Bronchial epithelial cell (primary cell): Measurements from ENCODE around the gene TAF11. TPM values are rescaled to one million over a fixed set of nuclear protein-coding genes. Genes with fewer than 3 reads are reported as not detected.
A peak's percentile ranks its signal among the peaks of the same experiment; 100 is the strongest.
"Not testable (repeated sequence)": the region's sequence is repeated elsewhere in the genome, so short reads cannot be mapped to it uniquely, and the experiment has no call there.

ENCODE experiments used
- DNase-seq: peaks from one replicate; pipeline ENCODE4 v3.0.0-alpha.2; 2010; ENCODE audit warnings: low read depth
- FAIRE-seq: peaks from 2 replicates; lab custom pipeline; 2011; peaks lifted over from hg19 to GRCh38; lab: Jason Lieb, UNC
- H3K27me3 ChIP-seq: 2 replicates; pipeline ENCODE4 v1.5.1; 2011; ENCODE audit warnings: low read length; ENCODE audit not compliant: control insufficient read depth, insufficient read depth
- H3K36me3 ChIP-seq: 2 replicates; pipeline ENCODE4 v1.5.1; 2011; ENCODE audit warnings: low read length; ENCODE audit not compliant: control insufficient read depth, insufficient read depth
- H3K4me3 ChIP-seq: 2 replicates; pipeline ENCODE4 v1.5.1; 2011; ENCODE audit warnings: mild to moderate bottlenecking, low read depth, low read length, control low read depth
- total RNA-seq: library from RNA; depleted of rRNA; stranded (reverse); fragments of >200 nt; gene quantifications from 2 replicates; pipeline ENCODE4 v1.2.1, GENCODE V29; 2014
- TF ChIP-seq, protein P1 (sequence below): IDR thresholded peaks from 2 replicates; pipeline ENCODE4 v1.5.1; 2011; ENCODE audit warnings: mild to moderate bottlenecking, moderate library complexity, low read length, control low read depth, inconsistent platforms; ENCODE audit not compliant: insufficient read depth, severe bottlenecking

Gene TAF11
- total RNA-seq, 1 donor from 2014 or later, result 30.5 TPM

DNA sequence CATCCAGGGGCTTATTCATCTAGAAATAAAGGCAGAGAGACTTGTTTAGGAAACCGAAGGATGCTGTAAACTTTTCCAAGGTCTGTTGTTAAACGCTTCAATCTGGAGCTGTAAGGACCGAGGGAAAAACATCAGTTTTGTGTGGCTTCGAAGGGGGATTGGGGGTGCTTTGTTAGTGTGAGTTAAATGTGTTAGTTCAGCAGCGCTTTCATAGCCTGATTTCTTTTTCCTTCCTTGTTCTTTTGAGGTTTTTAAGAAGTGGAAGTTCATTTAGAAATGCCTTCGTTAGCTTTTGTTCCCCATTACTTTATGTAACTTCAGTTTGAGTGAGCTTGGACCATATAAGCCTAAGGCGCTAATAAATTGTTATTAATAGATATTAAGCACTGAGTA, 2.7 kb upstream of the TAF11 start:
- no peaks in the 10 kb centered on the region for H3K27me3 ChIP-seq
- DNase-seq (no peak), FAIRE-seq (no peak)
- no peaks in the 10 kb centered on the region for H3K36me3 ChIP-seq
- peak overlapping the region; percentile 61 for H3K4me3 ChIP-seq
- TF ChIP-seq, protein P1, sequence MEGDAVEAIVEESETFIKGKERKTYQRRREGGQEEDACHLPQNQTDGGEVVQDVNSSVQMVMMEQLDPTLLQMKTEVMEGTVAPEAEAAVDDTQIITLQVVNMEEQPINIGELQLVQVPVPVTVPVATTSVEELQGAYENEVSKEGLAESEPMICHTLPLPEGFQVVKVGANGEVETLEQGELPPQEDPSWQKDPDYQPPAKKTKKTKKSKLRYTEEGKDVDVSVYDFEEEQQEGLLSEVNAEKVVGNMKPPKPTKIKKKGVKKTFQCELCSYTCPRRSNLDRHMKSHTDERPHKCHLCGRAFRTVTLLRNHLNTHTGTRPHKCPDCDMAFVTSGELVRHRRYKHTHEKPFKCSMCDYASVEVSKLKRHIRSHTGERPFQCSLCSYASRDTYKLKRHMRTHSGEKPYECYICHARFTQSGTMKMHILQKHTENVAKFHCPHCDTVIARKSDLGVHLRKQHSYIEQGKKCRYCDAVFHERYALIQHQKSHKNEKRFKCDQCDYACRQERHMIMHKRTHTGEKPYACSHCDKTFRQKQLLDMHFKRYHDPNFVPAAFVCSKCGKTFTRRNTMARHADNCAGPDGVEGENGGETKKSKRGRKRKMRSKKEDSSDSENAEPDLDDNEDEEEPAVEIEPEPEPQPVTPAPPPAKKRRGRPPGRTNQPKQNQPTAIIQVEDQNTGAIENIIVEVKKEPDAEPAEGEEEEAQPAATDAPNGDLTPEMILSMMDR, result no peak

DNA sequence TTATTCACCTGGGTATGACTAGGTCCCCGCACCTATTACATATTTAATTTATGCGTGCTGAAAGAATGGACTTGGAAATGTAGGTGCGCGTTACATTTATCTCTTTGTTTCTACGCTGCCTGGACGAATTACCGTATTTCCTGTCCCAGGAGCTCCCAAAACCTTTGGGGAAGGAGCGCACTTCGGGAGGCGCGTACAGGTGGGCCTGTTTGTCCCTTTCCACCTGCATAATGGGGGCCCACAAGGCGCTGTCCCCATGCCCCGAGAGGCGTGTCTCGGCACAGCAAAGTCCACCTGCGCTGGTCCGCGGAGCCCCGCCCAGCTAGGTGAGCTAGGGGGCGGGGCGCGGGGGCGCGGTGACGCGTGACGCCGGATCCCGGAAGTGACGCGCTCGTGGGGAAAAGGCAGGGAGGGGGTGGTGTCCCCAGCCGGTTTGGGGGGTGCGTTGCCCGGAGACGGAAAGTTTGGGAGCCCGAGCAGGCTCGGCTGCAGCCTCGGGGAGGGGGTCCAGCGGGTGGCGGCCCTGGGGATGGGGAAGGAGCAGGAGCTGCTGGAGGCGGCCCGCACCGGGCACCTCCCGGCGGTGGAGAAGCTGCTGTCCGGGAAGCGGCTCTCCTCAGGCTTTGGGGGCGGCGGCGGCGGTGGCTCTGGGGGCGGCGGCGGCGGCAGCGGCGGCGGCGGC, 1.2 kb upstream of the TAF11 start, which contains the start of gene ANKS1A:
Gene ANKS1A (plus strand): TSS at position 382 of the 682 bp plus-strand sequence. CDS start 148 bp downstream, at position 530.
- H3K27me3 ChIP-seq, result no peaks in the 10 kb centered on the region
- peak within 1 kb of the TSS; percentile 61 for H3K4me3 ChIP-seq
- TF ChIP-seq, protein P1, result no peak
- peak; percentile 65 for DNase-seq
- FAIRE-seq, result no peak
- H3K36me3 ChIP-seq, result no peaks in the 10 kb centered on the region

DNA sequence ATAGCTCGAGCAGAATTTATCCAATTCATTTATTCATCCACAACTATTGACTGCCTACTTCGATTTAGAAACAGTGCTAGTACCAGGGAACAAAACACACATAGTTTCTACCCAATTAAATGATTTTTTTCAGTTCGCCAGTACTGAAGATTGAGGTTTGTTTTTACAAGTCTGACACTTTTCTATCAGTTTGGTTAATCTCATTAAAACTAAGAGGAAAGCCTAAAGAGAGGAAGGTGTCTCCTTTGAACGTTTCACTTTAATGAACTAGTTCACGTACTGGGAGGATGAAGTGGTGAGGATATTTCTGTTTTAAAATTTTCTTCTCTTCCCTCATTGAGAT, 643 bp upstream of the TAF11 start:
- FAIRE-seq (no peak), DNase-seq (peak; percentile 35)
- Histone ChIP-seq H3K36me3 (no peaks in the 10 kb centered on the region), H3K27me3 (no peaks in the 10 kb centered on the region), H3K4me3 (peak overlapping the region; percentile 61)
- TF ChIP-seq, protein P1, result no peak

DNA sequence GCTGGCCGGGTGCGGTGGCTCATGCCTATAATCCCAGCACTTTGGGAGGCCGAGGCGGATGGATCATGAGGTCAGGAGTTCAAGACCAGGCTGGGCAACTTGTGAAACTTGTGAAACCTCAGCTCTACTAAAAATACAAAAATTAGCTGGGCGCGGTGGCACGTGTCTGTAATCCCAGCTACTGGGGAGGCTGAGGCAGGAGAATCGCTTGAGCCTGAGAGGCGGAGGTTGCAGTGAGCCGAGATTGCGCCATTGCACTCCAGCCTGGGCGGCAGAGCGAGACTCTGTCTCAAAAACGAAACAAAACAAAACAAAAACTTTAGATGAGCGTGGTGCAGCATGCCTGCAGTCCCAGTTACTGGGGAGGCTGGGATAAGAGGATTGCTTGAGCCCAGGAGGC, 2.0 kb downstream of the TAF11 start:
- not testable (repeated sequence) for DNase-seq, H3K36me3 ChIP-seq, H3K4me3 ChIP-seq, H3K27me3 ChIP-seq, FAIRE-seq

DNA sequence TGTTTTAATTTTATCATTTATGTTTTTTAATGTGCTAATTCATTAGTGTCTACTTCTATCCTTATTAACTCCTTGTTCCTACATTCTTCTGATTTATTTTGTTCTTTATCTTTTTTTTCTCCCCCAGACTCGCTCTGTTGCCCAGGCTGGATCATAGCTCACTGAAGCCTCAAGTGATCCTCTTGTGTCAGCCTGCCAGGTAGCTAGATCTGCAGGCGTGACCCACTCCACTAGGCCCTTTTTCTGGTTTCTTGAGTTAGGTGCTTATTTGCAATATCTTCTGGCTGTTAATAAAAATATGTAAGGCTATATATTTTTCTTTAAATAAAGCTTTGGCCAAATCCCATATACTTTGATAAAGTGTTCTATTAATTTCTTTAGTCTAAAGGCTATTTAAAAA, 2.8 kb downstream of the TAF11 start:
- DNase-seq, result no peak
- H3K4me3 ChIP-seq, result no peak overlapping the region
- H3K36me3 ChIP-seq, result no peaks in the 10 kb centered on the region
- TF ChIP-seq, protein P1, result no peak
- no peaks in the 10 kb centered on the region for H3K27me3 ChIP-seq
- FAIRE-seq, result no peak

DNA sequence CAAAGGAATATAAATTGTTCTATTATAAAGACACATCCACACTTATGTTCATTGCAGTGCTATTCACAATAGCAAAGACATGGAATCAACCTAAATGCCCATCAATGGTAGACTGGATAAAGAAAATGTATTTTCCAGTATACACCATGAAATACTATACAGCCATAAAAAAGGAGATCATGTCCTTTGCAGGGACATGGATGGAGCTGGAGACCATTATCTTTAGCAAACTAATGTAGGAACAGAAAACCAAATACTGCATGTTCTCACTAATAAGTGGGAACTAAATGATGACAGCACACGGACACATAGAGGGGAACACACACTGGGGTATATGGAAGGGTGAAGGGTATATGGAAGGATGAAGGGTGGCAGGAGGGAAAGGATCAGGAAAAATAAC, 3.8 kb downstream of the TAF11 start:
- not testable (repeated sequence) for H3K4me3 ChIP-seq, H3K27me3 ChIP-seq, FAIRE-seq, H3K36me3 ChIP-seq, DNase-seq
